ENCODE measurements around the gene DIRAS2. TPM values are rescaled to one million over a fixed set of nuclear protein-coding genes. Genes with fewer than 3 reads are reported as not detected.

DIRAS2 gene
- total and polyA plus RNA-seq, 2 of the 13 experiments (the other 11 are each of a cell fraction or from before 2014, with no cell fraction given): not detected

DNA sequence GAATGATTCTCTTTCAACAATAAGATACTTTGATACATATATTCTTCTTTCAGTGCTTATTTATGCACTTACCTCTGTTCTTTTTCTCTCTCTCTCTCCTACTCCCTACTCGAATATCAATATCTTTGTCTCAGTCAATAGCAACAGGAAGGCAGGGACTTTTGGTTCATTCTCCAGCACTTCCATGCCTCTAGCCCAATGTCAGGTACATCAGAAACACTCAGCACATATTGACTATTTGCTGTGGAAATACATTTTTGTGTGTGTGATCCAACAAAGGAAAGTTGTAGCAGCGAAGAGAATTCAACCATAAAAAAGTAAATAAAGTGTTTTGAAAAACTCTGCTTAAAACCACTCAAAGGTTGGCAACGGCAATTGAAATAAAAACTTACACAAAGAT is 12.6 kb downstream of the DIRAS2 start:
- TF ChIP-seq PLRG1 (conservative IDR thresholded peaks at IDR 0.05) (no peak), SP2 (CRISPR knock-in tag; IDR thresholded peaks at IDR 0.05) (no peak), NFKBIZ (CRISPR knock-in tag; IDR thresholded peaks at IDR 0.05) (no peak), SSRP1 (CRISPR knock-in tag; IDR thresholded peaks at IDR 0.05) (no peak), IRF9 (CRISPR knock-in tag; IDR thresholded peaks at IDR 0.05; ENCODE audit: borderline replicate concordance) (no peak), GTF2F1 (IDR thresholded peaks at IDR 0.05; ENCODE audit: low read length) (no peak), NFYB (CRISPR knock-in tag; IDR thresholded peaks at IDR 0.05) (no peak), TP53 (CRISPR knock-in tag; conservative IDR thresholded peaks at IDR 0.05) (no peak), KAT8 (CRISPR knock-in tag; IDR thresholded peaks at IDR 0.05) (no peak), MEIS2 (CRISPR knock-in tag; IDR thresholded peaks at IDR 0.05) (no peak), ZMAT3 (CRISPR knock-in tag; conservative IDR thresholded peaks at IDR 0.05) (no peak), ZNF792 (CRISPR knock-in tag; IDR thresholded peaks at IDR 0.05) (no peak), TBX2 (CRISPR knock-in tag; IDR thresholded peaks at IDR 0.05; ENCODE audit: borderline replicate concordance) (no peak), TFAP4 (IDR thresholded peaks at IDR 0.05; ENCODE audit: borderline replicate concordance, low read depth) (no peak)
- TF ChIP-seq, protein P1, sequence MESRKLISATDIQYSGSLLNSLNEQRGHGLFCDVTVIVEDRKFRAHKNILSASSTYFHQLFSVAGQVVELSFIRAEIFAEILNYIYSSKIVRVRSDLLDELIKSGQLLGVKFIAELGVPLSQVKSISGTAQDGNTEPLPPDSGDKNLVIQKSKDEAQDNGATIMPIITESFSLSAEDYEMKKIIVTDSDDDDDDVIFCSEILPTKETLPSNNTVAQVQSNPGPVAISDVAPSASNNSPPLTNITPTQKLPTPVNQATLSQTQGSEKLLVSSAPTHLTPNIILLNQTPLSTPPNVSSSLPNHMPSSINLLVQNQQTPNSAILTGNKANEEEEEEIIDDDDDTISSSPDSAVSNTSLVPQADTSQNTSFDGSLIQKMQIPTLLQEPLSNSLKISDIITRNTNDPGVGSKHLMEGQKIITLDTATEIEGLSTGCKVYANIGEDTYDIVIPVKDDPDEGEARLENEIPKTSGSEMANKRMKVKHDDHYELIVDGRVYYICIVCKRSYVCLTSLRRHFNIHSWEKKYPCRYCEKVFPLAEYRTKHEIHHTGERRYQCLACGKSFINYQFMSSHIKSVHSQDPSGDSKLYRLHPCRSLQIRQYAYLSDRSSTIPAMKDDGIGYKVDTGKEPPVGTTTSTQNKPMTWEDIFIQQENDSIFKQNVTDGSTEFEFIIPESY (CRISPR knock-in tag; IDR thresholded peaks at IDR 0.05): no peak
- no peak overlapping the region for H2AFZ ChIP-seq (ENCODE audit: low read length)
- no peak for FAIRE-seq
- H3K79me2 ChIP-seq (ENCODE audit: insufficient read depth, low read length): no peaks in the 10 kb centered on the region
- H3K4me3 ChIP-seq (replicated peaks in 1 of 3; ENCODE audit: insufficient read depth in 1 of 3, low read depth in 2 of 3, low read length in 3 of 3): no peak overlapping the region
- no peaks in the 10 kb centered on the region for H3K9me3 ChIP-seq (ENCODE audit: low read length)
- H3K27me3 ChIP-seq (ENCODE audit: control insufficient read depth in 1 of 2, insufficient read depth in 2 of 2, low read length in 2 of 2): no peaks in the 10 kb centered on the region; a peak in 1 of 5 replicates
- 0% methylated on average over 3 of the region's 3 CpGs for WGBS (ENCODE audit: low lambda C conversion rate)
- ATAC-seq: no peak
- in situ Hi-C loops (cut with HindIII; ENCODE audit: extremely low pct_ligation_motif_present, low pct_unique_long_range_greater_than_20kb): no loop called here
- no peak overlapping the region for H3K4me2 ChIP-seq (ENCODE audit: low read depth, low read length)
- CTCF ChIA-PET (ENCODE audit: low intra/inter-chr PET ratio, low total read pairs): no interaction called here
- BruUV-seq (replicated peaks): no TSS peak
- no peaks in the 10 kb centered on the region for H3K36me3 ChIP-seq (replicated peaks in 1 of 2; ENCODE audit: control insufficient read depth in 1 of 2, insufficient read depth in 2 of 2, low read length in 2 of 2)
- no peak for DNase-seq (ENCODE audit: low spot score)
- H4K20me1 ChIP-seq (ENCODE audit: insufficient read depth, low read length): no peaks in the 10 kb centered on the region
- H3K4me1 ChIP-seq (ENCODE audit: insufficient read depth, low read length): no peaks in the 10 kb centered on the region
- intact Hi-C loops (cut with micrococcal nuclease; ENCODE audit: unreplicated experiment): no loop called here
- POLR2A ChIA-PET: no interaction called here
- H3K9ac ChIP-seq (ENCODE audit: insufficient read depth, low read depth, low read length): no peak overlapping the region
- H3K27ac ChIP-seq (ENCODE audit: extremely low read length, insufficient read depth, low read length): no peak overlapping the region
